SH-SY5Y (cell line): ENCODE measurements around the gene NPFF.

Source experiments
- GATA2 ChIP-seq: IDR thresholded peaks from 2 replicates; pipeline ENCODE4 v1.6.1; 2011; ENCODE audit warnings: mild to moderate bottlenecking, low read depth, low read length
- GATA3 ChIP-seq: IDR thresholded peaks from 2 replicates; pipeline ENCODE4 v1.6.1; 2011; ENCODE audit warnings: low read depth, mild to moderate bottlenecking, low read length, moderate library complexity

DNA sequence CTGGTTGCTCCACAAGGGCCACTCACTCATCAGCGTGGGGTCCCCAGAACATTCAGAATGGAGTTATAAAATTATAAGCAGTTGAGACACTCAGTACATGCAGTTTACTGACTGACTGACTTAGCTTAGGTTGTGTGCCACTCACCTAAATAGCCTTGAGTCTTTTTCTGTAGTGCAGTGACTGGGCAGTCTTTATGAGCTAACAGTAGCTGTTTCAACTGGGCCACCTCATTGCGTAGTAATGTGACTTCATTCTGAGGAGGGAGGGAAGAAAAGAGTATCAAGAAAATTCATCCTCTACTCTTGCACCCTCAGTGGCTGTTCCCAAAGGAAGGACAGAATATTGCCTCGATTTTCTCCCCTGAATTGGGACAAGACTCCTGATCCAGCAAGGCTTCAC lies 15.8 kb upstream of the NPFF start:
- TF ChIP-seq GATA2 (no peak), GATA3 (no peak)
